HCT116 (cell line): Measurements from ENCODE around the gene OR6S1. TPM values are rescaled to one million over a fixed set of nuclear protein-coding genes. Genes with fewer than 3 reads are reported as not detected.

Source experiments
- ATAC-seq: fragments of 200-7000 bp; cut with Tn5 transposase; 2 replicates; pipeline ENCODE4 v1.9.1; 2020; ENCODE audit warnings: mild to moderate bottlenecking, moderate library complexity
- BruUV-seq: library from RNA; stranded (reverse); fragments of 400-500 nt; replicated peaks from 2 replicates; lab custom pipeline; 2021; lab: Mats Ljungman, UMichigan
- CTCF ChIA-PET: fragments of 300-600 bp; sonication (Branson Sonifier 250); formaldehyde crosslinking; loops from one replicate; lab custom pipeline; 2021; ENCODE audit warnings: antibody characterized with exemption; lab: Charles Lee
- POLR2A ChIA-PET: fragments of 300-600, 350-600 bp; sonication (Branson Sonifier 250); formaldehyde crosslinking; loops from one replicate; lab custom pipeline; 2021; ENCODE audit warnings: antibody characterized with exemption; lab: Charles Lee
- RAD21 ChIA-PET, 2 experiments: fragments of 300-600 bp; sonication (Branson Sonifier 250); formaldehyde crosslinking; loops; one replicate each; lab custom pipeline; 2023; ENCODE audit warnings: low total read pairs in 2 of 2; ENCODE audit not compliant: uncharacterized antibody in 2 of 2, unreplicated experiment in 2 of 2, low non-redundant PET in 1 of 2; lab: Charles Lee
- DNase-seq: peaks from one replicate; pipeline ENCODE4 v3.0.0-alpha.2; 2010; ENCODE audit warnings: low read depth, low spot score
- H2AFZ ChIP-seq: fragments of 200-600 bp; shearing (Covaris generic), sonication (generic); 2 replicates; pipeline ENCODE4 v1.6.1; 2017; ENCODE audit warnings: low read depth, mixed run types, mixed read lengths, antibody characterized with exemption, low read length; ENCODE audit not compliant: poor library complexity, severe bottlenecking
- H3K27ac ChIP-seq: 2 replicates; pipeline ENCODE4 v1.5.1; 2012; ENCODE audit warnings: low read depth, low read length
- H3K27me3 ChIP-seq: fragments of 200-600 bp; sonication (generic); 2 replicates; pipeline ENCODE4 v1.6.1; 2016; ENCODE audit warnings: mixed run types, low read length, mixed read lengths; ENCODE audit not compliant: insufficient read depth
- H3K36me3 ChIP-seq, 2 experiments: fragments of 200-500 bp in 1 of 2; fragments of 200-600 bp in 1 of 2; sonication (Bioruptor generic) in 1 of 2; sonication (generic) in 1 of 2; 2 replicates each; pipeline versions ENCODE4 v1.5.1 to v1.6.1; 2014 to 2016; ENCODE audit warnings: low read length in 2 of 2, inconsistent platforms in 1 of 2, mixed read lengths in 1 of 2, mixed run types in 1 of 2; ENCODE audit not compliant: insufficient read depth in 2 of 2, control insufficient read depth in 1 of 2
- H3K4me1 ChIP-seq, 2 experiments: fragments of 200-600 bp in 1 of 2; sonication (generic) in 1 of 2; 2 replicates each; pipeline versions ENCODE4 v1.5.1 to v1.6.1; 2012 to 2017; ENCODE audit warnings: low read length in 2 of 2, inconsistent platforms in 1 of 2, mild to moderate bottlenecking in 1 of 2, mixed read lengths in 1 of 2, mixed run types in 1 of 2, moderate library complexity in 1 of 2; ENCODE audit not compliant: insufficient read depth in 2 of 2, control insufficient read depth in 1 of 2
- H3K4me2 ChIP-seq: fragments of 200-600 bp; sonication (generic); 2 replicates; pipeline ENCODE4 v1.6.1; 2017; ENCODE audit warnings: mixed run types, low read length, mixed read lengths
- H3K4me3 ChIP-seq, 2 experiments: fragments of 200-600 bp in 1 of 2; sonication (generic) in 1 of 2; replicated peaks in 1 of 2; 2 replicates each; pipeline ENCODE4 v1.5.1; 2011 to 2016; ENCODE audit warnings: low read length in 2 of 2, control low read depth in 1 of 2, low read depth in 1 of 2, mild to moderate bottlenecking in 1 of 2, mixed read lengths in 1 of 2, mixed run types in 1 of 2
- H3K79me2 ChIP-seq: fragments of 200-600 bp; sonication (generic); 2 replicates; pipeline ENCODE4 v1.6.1; 2017; ENCODE audit warnings: mild to moderate bottlenecking, mixed run types, low read length, moderate library complexity, mixed read lengths; ENCODE audit not compliant: insufficient read depth
- H3K9ac ChIP-seq: fragments of 200-600 bp; sonication (generic); 2 replicates; pipeline ENCODE4 v1.6.1; 2016; ENCODE audit warnings: low read length, mixed read lengths
- H3K9me2 ChIP-seq: fragments of 200-600 bp; sonication (generic), shearing (Covaris generic); 2 replicates; pipeline ENCODE4 v1.6.1; 2017; ENCODE audit warnings: mixed run types, mild to moderate bottlenecking, moderate library complexity; ENCODE audit not compliant: insufficient read depth
- H3K9me3 ChIP-seq, 2 experiments: fragments of 200-500 bp in 1 of 2; fragments of 200-600 bp in 1 of 2; sonication (Bioruptor generic) in 1 of 2; sonication (generic) in 1 of 2; 2 replicates each; pipeline ENCODE4 v1.6.1; 2014 to 2017; ENCODE audit warnings: low read length in 2 of 2, mixed read lengths in 2 of 2, inconsistent platforms in 1 of 2, low read depth in 1 of 2, mild to moderate bottlenecking in 1 of 2, mixed run types in 1 of 2, moderate library complexity in 1 of 2; ENCODE audit not compliant: control insufficient read depth in 1 of 2, insufficient read depth in 1 of 2
- H4K20me1 ChIP-seq: fragments of 200-600 bp; sonication (generic), shearing (Covaris generic); 2 replicates; pipeline ENCODE4 v1.6.1; 2017; ENCODE audit warnings: mixed run types, mild to moderate bottlenecking, moderate library complexity; ENCODE audit not compliant: insufficient read depth
- CBX3 ChIP-seq: IDR thresholded peaks from 2 replicates; pipeline ENCODE4 v1.6.1; 2012; ENCODE audit warnings: low read depth
- RAD21 ChIP-seq: IDR thresholded peaks from 2 replicates; pipeline ENCODE4 v1.6.1; 2012; ENCODE audit warnings: low read depth, mild to moderate bottlenecking
- intact Hi-C: fragments of 100-400 bp; cut with micrococcal nuclease; formaldehyde crosslinking; loops from 2 replicates; pipeline ENCODE4 v1.10.0; 2022
- total RNA-seq: library from RNA; stranded (reverse); gene quantifications from one replicate; pipeline ENCODE4 v1.2.1, GENCODE V29; 2021; ENCODE audit not compliant: unreplicated experiment
- TF ChIP-seq, protein P1 (sequence below), 3 experiments: fragments of 200-600 bp in 1 of 3; sonication (generic) in 1 of 3; IDR thresholded peaks in 2 of 3; conservative IDR thresholded peaks in 1 of 3; 2 replicates each; pipeline ENCODE4 v1.5.1; 2012 to 2017; ENCODE audit warnings: low read depth in 2 of 3, low read length in 2 of 3, antibody characterized with exemption in 1 of 3, borderline replicate concordance in 1 of 3, control low read depth in 1 of 3, mild to moderate bottlenecking in 1 of 3, mixed read lengths in 1 of 3, mixed run types in 1 of 3, moderate library complexity in 1 of 3; ENCODE audit not compliant: insufficient read depth in 1 of 3

The OR6S1 gene
- total RNA-seq, 1 experiment from 2014 or later = not detected

DNA sequence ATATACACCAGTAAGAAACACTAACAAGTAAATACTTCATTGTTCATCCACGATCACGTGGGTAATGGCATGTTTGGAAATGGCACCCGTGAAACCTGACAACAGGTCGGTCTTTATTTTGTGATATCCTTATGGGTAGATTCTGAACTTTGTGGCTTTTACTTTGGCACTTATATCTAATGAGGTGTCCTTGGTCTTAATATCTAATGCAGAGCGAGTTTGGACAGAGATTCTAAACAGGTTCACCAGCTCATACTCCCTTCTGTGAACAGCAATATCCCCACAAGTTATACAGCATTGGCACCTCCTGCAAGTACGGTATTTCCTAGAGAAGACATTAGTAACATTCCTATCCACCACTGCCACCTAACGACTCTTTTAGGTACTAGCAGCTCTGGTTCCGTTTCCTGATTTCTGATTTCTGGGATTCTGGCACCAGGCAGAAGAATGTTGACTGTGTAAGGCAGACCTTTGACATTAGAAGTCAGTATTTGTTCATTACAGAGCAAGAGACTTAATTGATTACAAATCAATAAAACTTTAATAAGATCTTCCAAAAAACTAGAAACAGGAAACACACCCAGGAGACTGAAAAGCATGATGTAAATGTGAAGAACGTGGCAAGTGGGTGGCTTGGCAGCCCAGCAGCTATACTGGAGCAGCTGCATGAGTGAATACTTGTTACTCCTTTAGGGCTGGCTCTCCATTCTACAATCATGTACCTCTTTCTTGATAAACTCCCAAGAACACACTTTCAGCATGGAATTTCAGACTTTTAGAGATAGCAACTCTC, 49.6 kb upstream of the OR6S1 start:
- Histone ChIP-seq H3K27ac (no peak overlapping the region), H3K9me2 (no peaks in the 10 kb centered on the region), H3K4me3 (no peak overlapping the region), H3K9me3 (no peaks in the 10 kb centered on the region), H3K36me3 (no peaks in the 10 kb centered on the region), H3K79me2 (no peaks in the 10 kb centered on the region), H3K27me3 (no peaks in the 10 kb centered on the region), H2AFZ (peak overlapping the region; percentile 51), H3K4me2 (peak overlapping the region; percentile 32; the same call in 1 of the 2 replicates), H3K4me1 (peaks cover 0 to 8% of the 10 kb centered on the region in 2 experiments; a peak in 2 of 4 replicates), H3K9ac (no peak overlapping the region), H4K20me1 (no peaks in the 10 kb centered on the region)
- ChIA-PET RAD21 (interaction anchor here (0.6 to 1.5 kb wide), 5 partner anchors 28 to 368 kb away, joined by 3 to 7 read pairs (median 5); no protein-coding TSS in a partner anchor), CTCF (interaction anchor here (0.7 to 3.1 kb wide), 18 partner anchors 10 to 348 kb away, joined by 3 to 32 read pairs (median 5); partner anchors contain the start of gene PARP2), POLR2A (interaction anchor here (0.9 to 1.0 kb wide), 2 partner anchors 34 to 78 kb away, joined by 3 to 4 read pairs; no protein-coding TSS in a partner anchor)
- TF ChIP-seq, protein P1, sequence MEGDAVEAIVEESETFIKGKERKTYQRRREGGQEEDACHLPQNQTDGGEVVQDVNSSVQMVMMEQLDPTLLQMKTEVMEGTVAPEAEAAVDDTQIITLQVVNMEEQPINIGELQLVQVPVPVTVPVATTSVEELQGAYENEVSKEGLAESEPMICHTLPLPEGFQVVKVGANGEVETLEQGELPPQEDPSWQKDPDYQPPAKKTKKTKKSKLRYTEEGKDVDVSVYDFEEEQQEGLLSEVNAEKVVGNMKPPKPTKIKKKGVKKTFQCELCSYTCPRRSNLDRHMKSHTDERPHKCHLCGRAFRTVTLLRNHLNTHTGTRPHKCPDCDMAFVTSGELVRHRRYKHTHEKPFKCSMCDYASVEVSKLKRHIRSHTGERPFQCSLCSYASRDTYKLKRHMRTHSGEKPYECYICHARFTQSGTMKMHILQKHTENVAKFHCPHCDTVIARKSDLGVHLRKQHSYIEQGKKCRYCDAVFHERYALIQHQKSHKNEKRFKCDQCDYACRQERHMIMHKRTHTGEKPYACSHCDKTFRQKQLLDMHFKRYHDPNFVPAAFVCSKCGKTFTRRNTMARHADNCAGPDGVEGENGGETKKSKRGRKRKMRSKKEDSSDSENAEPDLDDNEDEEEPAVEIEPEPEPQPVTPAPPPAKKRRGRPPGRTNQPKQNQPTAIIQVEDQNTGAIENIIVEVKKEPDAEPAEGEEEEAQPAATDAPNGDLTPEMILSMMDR (IDR thresholded peaks at IDR 0.05 in 2 of 3, conservative IDR thresholded peaks at IDR 0.05 in 1 of 3; ENCODE audit: borderline replicate concordance in 1 of 3, insufficient read depth in 1 of 3, low read depth in 2 of 3, low read length in 2 of 3) = peak; percentile 84 to 89 (median 86)
- TF ChIP-seq RAD21 (peak; percentile 84), CBX3 (no peak)
- BruUV-seq = no TSS peak
- ATAC-seq (peak; percentile 93), DNase-seq (peak; percentile 60)
- intact Hi-C loops = loop anchor here (1.0 to 2.0 kb wide), 3 partner anchors 28 to 160 kb away; no protein-coding TSS in a partner anchor
